Measurements from ENCODE around the gene SDK1.

Gene SDK1

GRCh38 chr7:4066626-4067475, 765.8 kb downstream of the SDK1 start:
- no peak for TF ChIP-seq CTCF (conservative IDR thresholded peaks at IDR 0.05)
- no peak for TF ChIP-seq ZFX (IDR thresholded peaks at IDR 0.05)
- no peak overlapping the region for H3K27ac ChIP-seq

- TF ChIP-seq ZFX (IDR thresholded peaks at IDR 0.05) (no peak), CTCF (conservative IDR thresholded peaks at IDR 0.05) (no peak)
- H3K27ac ChIP-seq: no peak overlapping the region
These were observed 766.4 kb downstream of the SDK1 start for GRCh38 chr7:4067476-4067760.

GRCh38 chr7:4067874-4068273, 766.8 kb downstream of the SDK1 start:
- H3K27ac ChIP-seq: no peak overlapping the region
- TF ChIP-seq CTCF (conservative IDR thresholded peaks at IDR 0.05) (no peak), ZFX (IDR thresholded peaks at IDR 0.05) (no peak)

- no peak for TF ChIP-seq ZFX (IDR thresholded peaks at IDR 0.05)
- no peak overlapping the region for H3K27ac ChIP-seq
These were observed 767.2 kb downstream of the SDK1 start for GRCh38 chr7:4068286-4068685.

- TF ChIP-seq ZFX (IDR thresholded peaks at IDR 0.05) (no peak), CTCF (conservative IDR thresholded peaks at IDR 0.05) (no peak)
- H3K27ac ChIP-seq: no peak overlapping the region
These were observed 768.4 kb downstream of the SDK1 start for GRCh38 chr7:4069268-4070095.

- H3K27ac ChIP-seq: no peak overlapping the region
- TF ChIP-seq ZFX (IDR thresholded peaks at IDR 0.05) (no peak), CTCF (conservative IDR thresholded peaks at IDR 0.05) (no peak)
These were observed 769.2 kb downstream of the SDK1 start for GRCh38 chr7:4070214-4070613.

GRCh38 chr7:4071370-4072058, 770.5 kb downstream of the SDK1 start:
- TF ChIP-seq ZFX (IDR thresholded peaks at IDR 0.05) (no peak), CTCF (conservative IDR thresholded peaks at IDR 0.05) (no peak)
- H3K27ac ChIP-seq: no peak overlapping the region
